Mammary epithelial cell (primary cell): Measurements from ENCODE around the gene TNFSF4.

ENCODE experiments used
- CTCF ChIP-seq, 2 donors: IDR thresholded peaks in 1 of 2; conservative IDR thresholded peaks in 1 of 2; 2 replicates each; pipeline ENCODE4 v1.5.1; 2011 to 2012; ENCODE audit warnings: inconsistent platforms in 2 of 2, low read length in 2 of 2, mild to moderate bottlenecking in 2 of 2, control low read depth in 1 of 2, low read depth in 1 of 2; ENCODE audit not compliant: insufficient read depth in 1 of 2; ENCODE audit errors: extremely low read depth in 1 of 2
- EZH2 ChIP-seq: IDR thresholded peaks from 2 replicates; pipeline ENCODE4 v1.6.1; 2012; ENCODE audit warnings: low read length, inconsistent platforms, borderline replicate concordance

GRCh38 chr1:173163222-173163621 is 43.9 kb downstream of the TNFSF4 start:
- no peak for TF ChIP-seq EZH2
- no peak for TF ChIP-seq CTCF (conservative IDR thresholded peaks at IDR 0.05 in 1 of 2, IDR thresholded peaks at IDR 0.05 in 1 of 2; ENCODE audit: extremely low read depth in 1 of 2, insufficient read depth in 1 of 2, low read depth in 1 of 2, low read length in 2 of 2)
